Measurements from ENCODE around the gene NKX6-2. TPM values are rescaled to one million over a fixed set of nuclear protein-coding genes. Genes with fewer than 3 reads are reported as not detected.

NKX6-2 gene
- total RNA-seq, 5 donors from 2014 or later (not counting 1 experiment from before 2014, with no cell fraction given) = not detected

DNA sequence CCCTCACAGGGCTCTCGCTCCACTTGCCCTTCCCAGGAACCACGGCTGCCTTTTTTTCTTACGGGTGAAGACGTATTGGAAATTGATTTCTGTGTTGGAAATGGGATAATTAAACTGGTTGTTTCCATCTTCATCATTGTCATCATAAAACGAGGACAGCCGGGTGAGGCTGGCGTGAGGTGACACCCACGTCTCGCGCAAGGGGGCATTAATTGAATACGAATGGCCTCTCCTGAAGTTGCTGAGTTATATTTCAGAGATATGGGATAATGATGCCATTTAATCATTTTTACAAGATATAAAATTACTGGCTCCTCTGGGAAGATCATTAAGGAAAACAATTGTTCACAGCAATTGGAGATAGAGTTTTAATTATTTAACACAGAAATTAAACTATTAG is 18.3 kb upstream of the NKX6-2 start:
- CTCF ChIA-PET = no interaction called here
- ATAC-seq (replicated peaks in 1 of 4) (no peak), DNase-seq (no peak)
- Mint-ChIP-seq H3K4me3 (no peak overlapping the region), H3K36me3 (no peaks in the 10 kb centered on the region), H3K9me3 (peaks cover 0 to 2% (median 0%) of the 10 kb centered on the region in 3 donors), H3K27me3 (no peaks in the 10 kb centered on the region), H3K27ac (no peak overlapping the region), H3K4me1 (no peaks in the 10 kb centered on the region)
- Histone ChIP-seq H3K27ac (ENCODE audit: low read length) (no peak overlapping the region), H3K9me3 (no peaks in the 10 kb centered on the region), H3K4me3 (ENCODE audit: control insufficient read depth in 1 of 2, extremely low read depth in 1 of 2, low read length in 1 of 2) (no peak overlapping the region), H3K27me3 (replicated peaks in 1 of 2; ENCODE audit: control insufficient read depth in 2 of 2, extremely low read depth in 1 of 2, insufficient read depth in 2 of 2, low read length in 1 of 2) (peaks cover 0 to 11% of the 10 kb centered on the region in 2 experiments), H3K4me1 (ENCODE audit: control insufficient read depth in 1 of 2, extremely low read depth in 1 of 2, insufficient read depth in 2 of 2, low read length in 2 of 2) (no peaks in the 10 kb centered on the region), H3K36me3 (ENCODE audit: control insufficient read depth in 2 of 2, extremely low read depth in 1 of 2, insufficient read depth in 1 of 2, low read length in 1 of 2) (no peaks in the 10 kb centered on the region)
- WGBS (ENCODE audit: insufficient coverage) = 80% methylated on average over 2 of the region's 11 CpGs
- POLR2A ChIA-PET = no interaction called here

DNA sequence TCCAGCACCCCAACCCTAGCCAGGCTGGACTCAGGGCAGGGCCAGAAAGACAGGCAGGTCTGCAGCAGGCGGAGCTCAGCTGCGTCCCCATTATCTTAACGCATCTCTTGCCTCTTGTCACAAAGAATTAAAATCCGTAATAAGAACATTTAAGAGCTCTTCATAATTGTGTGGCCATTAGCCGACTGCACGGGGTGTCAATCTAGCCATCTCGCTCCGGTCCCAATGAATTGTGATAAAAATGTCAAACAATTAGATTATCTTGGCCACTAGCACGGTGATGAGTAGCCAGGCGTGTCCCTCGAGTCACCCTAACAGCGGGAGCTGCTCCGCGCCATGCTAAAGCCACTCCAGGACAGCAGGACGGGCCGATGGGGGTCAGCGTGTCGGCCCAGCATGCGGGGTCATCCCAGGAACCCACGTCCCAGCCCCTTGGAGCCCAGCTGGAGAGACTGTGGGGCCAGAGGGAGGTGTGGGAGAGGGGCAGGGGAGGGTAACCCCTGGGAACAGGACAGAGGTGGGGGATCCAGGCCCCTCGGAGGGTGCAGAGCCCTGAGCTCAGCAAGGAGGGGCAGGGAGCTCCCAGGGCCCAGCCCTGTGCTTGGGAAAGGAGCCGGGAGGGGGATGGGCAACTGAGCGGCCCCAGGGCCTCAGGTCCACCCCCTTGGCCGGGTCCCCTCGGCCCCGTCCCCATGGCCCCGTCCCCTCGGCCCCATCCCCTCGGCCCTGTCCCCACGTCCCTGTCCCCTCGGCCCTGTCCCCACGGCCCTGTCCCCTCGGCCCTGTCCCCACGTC is 17.7 kb upstream of the NKX6-2 start:
- no peaks in the 10 kb centered on the region for H3K9me3 ChIP-seq
- Mint-ChIP-seq H3K4me3 (no peak overlapping the region), H3K9me3 (peaks cover 0 to 2% (median 0%) of the 10 kb centered on the region in 3 donors), H3K27me3 (no peaks in the 10 kb centered on the region), H3K27ac (no peak overlapping the region), H3K36me3 (no peaks in the 10 kb centered on the region), H3K4me1 (no peaks in the 10 kb centered on the region)
- DNase-seq (no peak), ATAC-seq (replicated peaks in 1 of 4) (no peak)
- ChIA-PET POLR2A (no interaction called here), CTCF (no interaction called here)
- no peaks in the 10 kb centered on the region for H3K36me3 ChIP-seq (ENCODE audit: control insufficient read depth in 2 of 2, extremely low read depth in 1 of 2, insufficient read depth in 1 of 2, low read length in 1 of 2)
- H3K27me3 ChIP-seq (replicated peaks in 1 of 2; ENCODE audit: control insufficient read depth in 2 of 2, extremely low read depth in 1 of 2, insufficient read depth in 2 of 2, low read length in 1 of 2) = peaks cover 0 to 11% of the 10 kb centered on the region in 2 experiments
- no peak overlapping the region for H3K4me3 ChIP-seq (ENCODE audit: control insufficient read depth in 1 of 2, extremely low read depth in 1 of 2, low read length in 1 of 2)
- 84% methylated on average over 28 of the region's 34 CpGs for WGBS (ENCODE audit: insufficient coverage)
- no peak overlapping the region for H3K27ac ChIP-seq (ENCODE audit: low read length)
- no peaks in the 10 kb centered on the region for H3K4me1 ChIP-seq (ENCODE audit: control insufficient read depth in 1 of 2, extremely low read depth in 1 of 2, insufficient read depth in 2 of 2, low read length in 2 of 2)

DNA sequence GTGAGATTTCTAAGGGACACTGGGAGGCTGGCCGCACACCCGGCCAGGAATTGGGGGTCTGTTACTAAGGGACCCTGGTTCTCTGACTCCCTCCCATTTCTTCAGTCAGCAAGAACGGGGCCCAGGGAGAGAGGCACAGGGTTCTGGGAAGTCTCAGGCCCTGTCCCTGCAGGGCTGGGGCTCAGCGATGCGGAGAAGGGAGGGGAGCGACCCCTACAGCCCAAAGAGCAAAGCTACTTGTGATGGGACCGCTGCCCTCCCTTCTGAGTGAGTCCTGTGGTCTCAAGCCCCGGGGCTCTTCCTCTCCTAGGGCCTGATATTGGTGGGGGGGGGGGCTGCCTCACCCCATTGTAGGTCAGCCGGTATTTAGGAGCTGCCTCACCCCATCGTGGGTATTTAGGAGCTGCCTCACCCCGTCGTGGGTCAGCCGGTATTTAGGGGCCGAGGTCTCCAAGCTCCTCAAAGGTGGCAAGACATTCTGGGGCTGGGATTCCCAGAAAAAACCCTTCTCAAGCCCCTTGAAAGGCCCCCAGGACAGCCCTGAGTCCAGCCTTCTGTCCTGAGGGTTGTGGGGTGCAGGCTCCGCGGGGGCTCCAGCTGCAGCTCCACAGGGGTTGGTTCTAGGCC is 16.9 kb upstream of the NKX6-2 start:
- H3K4me1 Mint-ChIP-seq = no peaks in the 10 kb centered on the region

DNA sequence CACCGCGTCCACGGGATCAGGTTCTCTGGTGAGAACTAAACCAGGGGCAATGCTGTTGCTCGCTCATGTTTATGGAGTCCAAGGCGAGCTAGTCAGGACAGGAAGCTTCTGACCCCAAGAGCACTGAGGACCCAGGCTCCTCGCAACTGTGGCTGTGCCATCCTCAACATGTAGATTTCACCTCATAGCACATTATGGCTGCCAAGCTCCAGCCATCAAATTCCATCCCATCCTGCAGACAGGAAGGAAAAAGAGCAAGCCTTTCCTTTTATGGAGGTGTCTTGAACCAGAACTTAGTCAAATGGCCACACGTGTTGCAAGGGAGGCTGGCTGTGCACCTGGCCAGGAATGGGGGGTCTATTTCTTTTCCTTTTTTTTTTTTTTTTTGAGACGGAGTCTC is 16.1 kb upstream of the NKX6-2 start:
- Histone ChIP-seq H3K27me3 (replicated peaks in 1 of 2; ENCODE audit: control insufficient read depth in 2 of 2, extremely low read depth in 1 of 2, insufficient read depth in 2 of 2, low read length in 1 of 2) (peaks cover 0 to 9% of the 10 kb centered on the region in 2 experiments), H3K27ac (ENCODE audit: low read length) (no peak overlapping the region), H3K4me3 (ENCODE audit: control insufficient read depth in 1 of 2, extremely low read depth in 1 of 2, low read length in 1 of 2) (no peak overlapping the region), H3K4me1 (ENCODE audit: control insufficient read depth in 1 of 2, extremely low read depth in 1 of 2, insufficient read depth in 2 of 2, low read length in 2 of 2) (no peaks in the 10 kb centered on the region), H3K36me3 (ENCODE audit: control insufficient read depth in 2 of 2, extremely low read depth in 1 of 2, insufficient read depth in 1 of 2, low read length in 1 of 2) (no peaks in the 10 kb centered on the region), H3K9me3 (no peaks in the 10 kb centered on the region)
- POLR2A ChIA-PET = no interaction called here
- Mint-ChIP-seq H3K9me3 (peaks cover 0 to 2% (median 0%) of the 10 kb centered on the region in 3 donors), H3K4me1 (no peaks in the 10 kb centered on the region), H3K27me3 (no peaks in the 10 kb centered on the region), H3K27ac (no peak overlapping the region), H3K36me3 (no peaks in the 10 kb centered on the region), H3K4me3 (no peak overlapping the region)
- 96% methylated on average over 6 of the region's 8 CpGs for WGBS (ENCODE audit: insufficient coverage)
- CTCF ChIA-PET = no interaction called here
- no peak for ATAC-seq (replicated peaks in 1 of 4)
- DNase-seq = no peak

More for the DNA sequence above, 16.9 kb upstream of the NKX6-2 start:
- no peak for DNase-seq
- Histone ChIP-seq H3K27ac (ENCODE audit: low read length) (no peak overlapping the region), H3K27me3 (replicated peaks in 1 of 2; ENCODE audit: control insufficient read depth in 2 of 2, extremely low read depth in 1 of 2, insufficient read depth in 2 of 2, low read length in 1 of 2) (peaks cover 0 to 9% of the 10 kb centered on the region in 2 experiments), H3K4me3 (ENCODE audit: control insufficient read depth in 1 of 2, extremely low read depth in 1 of 2, low read length in 1 of 2) (no peak overlapping the region), H3K4me1 (ENCODE audit: control insufficient read depth in 1 of 2, extremely low read depth in 1 of 2, insufficient read depth in 2 of 2, low read length in 2 of 2) (no peaks in the 10 kb centered on the region), H3K9me3 (no peaks in the 10 kb centered on the region), H3K36me3 (ENCODE audit: control insufficient read depth in 2 of 2, extremely low read depth in 1 of 2, insufficient read depth in 1 of 2, low read length in 1 of 2) (no peaks in the 10 kb centered on the region)
- Mint-ChIP-seq H3K27me3 (no peaks in the 10 kb centered on the region), H3K27ac (no peak overlapping the region), H3K36me3 (no peaks in the 10 kb centered on the region), H3K9me3 (peaks cover 0 to 2% (median 0%) of the 10 kb centered on the region in 3 donors), H3K4me3 (no peak overlapping the region)
- WGBS (ENCODE audit: insufficient coverage) = 89% methylated on average over 11 of the region's 16 CpGs
- ChIA-PET POLR2A (no interaction called here), CTCF (no interaction called here)
- ATAC-seq (replicated peaks in 1 of 4) = no peak

DNA sequence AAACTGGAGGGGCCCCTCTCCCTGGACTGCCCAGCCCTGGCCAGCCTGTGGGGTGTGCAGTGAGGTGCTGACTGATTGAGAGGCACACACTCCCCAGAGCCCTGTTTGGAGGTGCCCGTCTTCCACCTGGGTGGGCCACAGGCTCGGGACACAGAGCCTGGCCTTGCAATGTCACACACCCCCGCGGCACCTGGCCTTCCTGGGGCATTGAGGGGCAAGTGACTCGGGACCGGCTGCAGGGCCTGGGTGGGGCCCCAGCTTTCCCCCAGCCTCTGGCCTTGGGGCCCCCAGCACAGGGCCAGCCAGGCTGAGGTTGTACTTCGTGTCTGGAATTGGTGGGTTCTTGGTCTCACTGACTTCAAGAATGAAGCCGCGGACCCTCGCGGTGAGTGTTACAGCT is 13.9 kb upstream of the NKX6-2 start:
- Histone ChIP-seq H3K4me1 (ENCODE audit: control insufficient read depth in 1 of 2, extremely low read depth in 1 of 2, insufficient read depth in 2 of 2, low read length in 2 of 2) (no peaks in the 10 kb centered on the region), H3K27ac (ENCODE audit: low read length) (no peak overlapping the region), H3K4me3 (ENCODE audit: control insufficient read depth in 1 of 2, extremely low read depth in 1 of 2, low read length in 1 of 2) (no peak overlapping the region), H3K27me3 (replicated peaks in 1 of 2; ENCODE audit: control insufficient read depth in 2 of 2, extremely low read depth in 1 of 2, insufficient read depth in 2 of 2, low read length in 1 of 2) (peaks cover 0 to 12% of the 10 kb centered on the region in 2 experiments), H3K36me3 (ENCODE audit: control insufficient read depth in 2 of 2, extremely low read depth in 1 of 2, insufficient read depth in 1 of 2, low read length in 1 of 2) (no peaks in the 10 kb centered on the region), H3K9me3 (no peaks in the 10 kb centered on the region)
- DNase-seq (no peak), ATAC-seq (replicated peaks in 1 of 4) (no peak)
- Mint-ChIP-seq H3K27me3 (no peaks in the 10 kb centered on the region), H3K9me3 (peaks cover 0 to 2% (median 0%) of the 10 kb centered on the region in 3 donors), H3K36me3 (no peaks in the 10 kb centered on the region), H3K27ac (no peak overlapping the region), H3K4me1 (no peaks in the 10 kb centered on the region), H3K4me3 (no peak overlapping the region)
- POLR2A ChIA-PET = no interaction called here
- CTCF ChIA-PET = no interaction called here
- WGBS (ENCODE audit: insufficient coverage) = 94% methylated on average over 7 of the region's 11 CpGs

DNA sequence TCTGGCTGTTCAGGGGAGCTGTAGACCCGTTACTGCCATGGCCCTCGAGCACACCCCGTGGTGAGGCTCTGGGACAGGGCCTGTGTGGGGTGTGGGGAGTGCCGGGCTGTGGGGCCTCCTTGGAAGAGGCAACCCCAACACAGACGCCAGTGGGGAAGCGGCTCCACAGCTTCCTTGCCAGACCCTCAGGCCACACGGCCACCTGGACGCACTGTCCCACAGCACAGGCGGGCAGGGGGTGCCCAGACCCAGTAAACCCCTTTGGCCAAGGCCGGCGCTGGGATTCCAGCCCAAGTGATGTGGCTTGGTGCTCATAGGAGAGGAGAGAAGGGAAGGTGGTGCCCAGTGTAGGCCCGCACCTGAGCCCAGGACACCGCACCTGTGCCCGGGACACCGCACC is 12.9 kb upstream of the NKX6-2 start:
- Mint-ChIP-seq H3K4me3 (no peak overlapping the region), H3K36me3 (no peaks in the 10 kb centered on the region), H3K4me1 (no peaks in the 10 kb centered on the region), H3K27me3 (peaks cover 0 to 2% of the 10 kb centered on the region in 2 donors), H3K9me3 (peaks cover 0 to 2% (median 0%) of the 10 kb centered on the region in 3 donors), H3K27ac (no peak overlapping the region)
- peaks cover 0 to 17% of the 10 kb centered on the region in 2 experiments for H3K27me3 ChIP-seq (replicated peaks in 1 of 2; ENCODE audit: control insufficient read depth in 2 of 2, extremely low read depth in 1 of 2, insufficient read depth in 2 of 2, low read length in 1 of 2)
- H3K27ac ChIP-seq (ENCODE audit: low read length) = no peak overlapping the region
- 83% methylated on average over 7 of the region's 15 CpGs for WGBS (ENCODE audit: insufficient coverage)
- H3K4me3 ChIP-seq (ENCODE audit: control insufficient read depth in 1 of 2, extremely low read depth in 1 of 2, low read length in 1 of 2) = no peak overlapping the region
- no peaks in the 10 kb centered on the region for H3K36me3 ChIP-seq (ENCODE audit: control insufficient read depth in 2 of 2, extremely low read depth in 1 of 2, insufficient read depth in 1 of 2, low read length in 1 of 2)
- ChIA-PET POLR2A (no interaction called here), CTCF (no interaction called here)
- H3K9me3 ChIP-seq = no peaks in the 10 kb centered on the region
- ATAC-seq (replicated peaks in 1 of 4) = no peak
- no peak for DNase-seq
- H3K4me1 ChIP-seq (ENCODE audit: control insufficient read depth in 1 of 2, extremely low read depth in 1 of 2, insufficient read depth in 2 of 2, low read length in 2 of 2) = no peaks in the 10 kb centered on the region
